Melanocyte of skin (primary cell): ENCODE results near the gene LDB3. TPM values are rescaled to one million over a fixed set of nuclear protein-coding genes. Genes with fewer than 3 reads are reported as not detected.

ENCODE experiments used
- total RNA-seq, 2 donors: library from RNA; depleted of rRNA; stranded (reverse); fragments of >200 nt; gene quantifications; 2 replicates each; pipeline ENCODE4 v1.2.3, GENCODE V29; 2012

The LDB3 gene, protein sequence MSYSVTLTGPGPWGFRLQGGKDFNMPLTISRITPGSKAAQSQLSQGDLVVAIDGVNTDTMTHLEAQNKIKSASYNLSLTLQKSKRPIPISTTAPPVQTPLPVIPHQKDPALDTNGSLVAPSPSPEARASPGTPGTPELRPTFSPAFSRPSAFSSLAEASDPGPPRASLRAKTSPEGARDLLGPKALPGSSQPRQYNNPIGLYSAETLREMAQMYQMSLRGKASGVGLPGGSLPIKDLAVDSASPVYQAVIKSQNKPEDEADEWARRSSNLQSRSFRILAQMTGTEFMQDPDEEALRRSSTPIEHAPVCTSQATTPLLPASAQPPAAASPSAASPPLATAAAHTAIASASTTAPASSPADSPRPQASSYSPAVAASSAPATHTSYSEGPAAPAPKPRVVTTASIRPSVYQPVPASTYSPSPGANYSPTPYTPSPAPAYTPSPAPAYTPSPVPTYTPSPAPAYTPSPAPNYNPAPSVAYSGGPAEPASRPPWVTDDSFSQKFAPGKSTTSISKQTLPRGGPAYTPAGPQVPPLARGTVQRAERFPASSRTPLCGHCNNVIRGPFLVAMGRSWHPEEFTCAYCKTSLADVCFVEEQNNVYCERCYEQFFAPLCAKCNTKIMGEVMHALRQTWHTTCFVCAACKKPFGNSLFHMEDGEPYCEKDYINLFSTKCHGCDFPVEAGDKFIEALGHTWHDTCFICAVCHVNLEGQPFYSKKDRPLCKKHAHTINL
- 1 to 10 TPM; 1.0 to 1.7 TPM for total RNA-seq

DNA sequence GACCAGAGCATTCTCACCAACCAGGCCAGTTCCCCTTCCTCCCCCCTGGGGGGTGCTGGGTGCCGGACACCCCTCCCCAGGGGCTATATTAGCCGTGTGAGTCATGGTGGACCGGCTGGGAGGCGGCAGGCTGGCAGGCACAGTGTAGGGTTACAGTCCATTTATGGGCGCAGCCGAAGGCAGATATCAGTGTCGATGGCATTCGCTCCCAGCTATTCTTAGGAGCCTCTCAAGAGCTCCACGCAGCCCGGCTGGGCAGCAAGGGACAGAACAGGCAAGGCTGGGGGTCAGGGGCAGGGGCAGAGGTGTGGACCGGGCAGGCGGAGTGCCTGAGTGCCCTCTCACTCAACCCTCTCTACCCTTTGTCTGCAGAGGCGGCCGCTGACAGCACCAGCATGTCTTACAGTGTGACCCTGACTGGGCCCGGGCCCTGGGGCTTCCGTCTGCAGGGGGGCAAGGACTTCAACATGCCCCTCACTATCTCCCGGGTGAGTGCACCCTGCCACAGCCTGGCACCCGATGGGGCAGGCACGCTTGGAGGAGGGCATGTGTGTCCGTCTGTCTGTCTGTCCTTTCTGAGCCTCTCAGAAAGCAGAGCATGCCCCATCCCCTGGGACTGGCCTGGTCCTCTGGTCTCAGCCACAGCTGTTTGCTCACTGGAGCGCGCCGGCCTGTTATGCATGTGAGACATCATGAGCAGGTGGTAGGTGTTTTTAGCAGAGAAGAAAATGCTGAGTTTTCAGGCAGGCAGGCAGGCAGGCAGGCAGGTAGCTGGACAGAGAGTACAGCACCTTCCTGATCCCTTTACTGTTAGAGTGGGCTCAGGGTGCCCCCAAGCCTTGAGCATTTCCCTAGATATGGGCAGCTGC, at the start of gene LDB3:
LDB3 (plus strand) TSS at position 215 of the 869 bp plus-strand sequence; CDS start at position 396, 181 bp downstream.

DNA sequence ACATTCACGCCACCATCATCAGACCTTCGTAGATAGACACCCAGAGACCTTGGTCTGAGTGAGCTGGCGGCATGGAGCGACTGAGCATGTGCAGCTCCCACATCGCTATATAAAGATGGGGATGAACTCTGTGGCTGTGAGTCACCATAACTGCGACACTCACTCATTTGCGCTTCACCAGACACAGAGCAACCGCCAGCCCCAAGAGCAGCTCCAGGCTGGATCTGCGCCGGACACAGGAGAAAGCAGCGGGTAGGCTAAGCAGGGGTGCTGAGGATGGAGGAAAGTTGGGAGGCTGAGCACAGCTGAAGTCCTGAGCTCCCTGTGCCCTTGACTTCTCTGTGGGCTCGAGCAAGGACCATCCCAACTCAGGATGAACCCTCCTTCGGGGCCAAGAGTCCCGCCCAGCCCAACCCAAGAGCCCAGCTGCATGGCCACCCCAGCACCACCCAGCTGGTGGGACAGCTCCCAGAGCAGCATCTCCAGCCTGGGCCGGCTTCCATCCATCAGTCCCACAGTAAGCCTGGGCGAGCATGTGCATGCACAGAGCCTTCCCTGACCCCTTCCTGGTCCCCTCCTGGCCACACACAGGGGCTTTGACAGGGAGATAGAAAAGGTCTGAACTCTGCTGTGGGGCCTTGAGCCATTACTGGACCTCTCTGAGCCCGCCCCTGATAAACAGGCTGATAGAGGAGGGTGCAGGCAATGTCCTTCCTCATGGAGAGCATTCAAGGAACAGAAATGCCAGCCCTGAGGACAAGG, 13.7 kb upstream of the LDB3 start, which contains the start of gene OPN4:
OPN4 (plus strand) TSS at position 137 of the 762 bp plus-strand sequence; CDS start at position 374, 237 bp downstream.

DNA sequence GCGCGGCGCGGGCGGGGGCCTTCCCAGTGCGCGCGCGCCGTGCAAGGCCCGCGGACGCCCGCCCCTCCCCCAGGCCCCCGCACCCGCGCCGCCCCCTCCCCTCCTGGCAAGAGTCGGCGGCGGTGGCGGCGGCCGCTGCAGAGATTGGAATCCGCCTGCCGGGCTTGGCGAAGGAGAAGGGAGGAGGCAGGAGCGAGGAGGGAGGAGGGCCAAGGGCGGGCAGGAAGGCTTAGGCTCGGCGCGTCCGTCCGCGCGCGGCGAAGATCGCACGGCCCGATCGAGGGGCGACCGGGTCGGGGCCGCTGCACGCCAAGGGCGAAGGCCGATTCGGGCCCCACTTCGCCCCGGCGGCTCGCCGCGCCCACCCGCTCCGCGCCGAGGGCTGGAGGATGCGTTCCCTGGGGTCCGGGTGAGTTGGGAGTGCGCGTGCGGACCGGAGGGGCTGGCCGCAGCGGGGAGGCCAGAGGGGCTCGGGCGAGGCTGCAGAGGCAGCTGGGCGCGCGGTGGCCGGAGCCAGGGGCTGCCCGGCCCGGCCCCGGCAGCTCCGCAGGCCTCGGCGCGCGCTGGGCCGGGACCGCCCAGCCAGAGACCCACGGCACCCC, 88.3 kb downstream of the LDB3 start, which contains the start of gene BMPR1A:
BMPR1A (plus strand) TSS at position 109 of the 602 bp plus-strand sequence. CDS start 119,400 bp downstream, outside the sequence.

Other genes starting within 250 kb of the LDB3 start
- 10 to 100 TPM; 30.6 to 47.6 TPM for gene WAPL, start 146.7 kb upstream of the LDB3 start, total RNA-seq
- not detected for gene OPN4, start 14.0 kb upstream of the LDB3 start, total RNA-seq
- gene BMPR1A, start 88.1 kb downstream of the LDB3 start, total RNA-seq: 10 to 100 TPM; 38.5 to 47.0 TPM